ENCODE measurements around the gene IQCK.

DNA sequence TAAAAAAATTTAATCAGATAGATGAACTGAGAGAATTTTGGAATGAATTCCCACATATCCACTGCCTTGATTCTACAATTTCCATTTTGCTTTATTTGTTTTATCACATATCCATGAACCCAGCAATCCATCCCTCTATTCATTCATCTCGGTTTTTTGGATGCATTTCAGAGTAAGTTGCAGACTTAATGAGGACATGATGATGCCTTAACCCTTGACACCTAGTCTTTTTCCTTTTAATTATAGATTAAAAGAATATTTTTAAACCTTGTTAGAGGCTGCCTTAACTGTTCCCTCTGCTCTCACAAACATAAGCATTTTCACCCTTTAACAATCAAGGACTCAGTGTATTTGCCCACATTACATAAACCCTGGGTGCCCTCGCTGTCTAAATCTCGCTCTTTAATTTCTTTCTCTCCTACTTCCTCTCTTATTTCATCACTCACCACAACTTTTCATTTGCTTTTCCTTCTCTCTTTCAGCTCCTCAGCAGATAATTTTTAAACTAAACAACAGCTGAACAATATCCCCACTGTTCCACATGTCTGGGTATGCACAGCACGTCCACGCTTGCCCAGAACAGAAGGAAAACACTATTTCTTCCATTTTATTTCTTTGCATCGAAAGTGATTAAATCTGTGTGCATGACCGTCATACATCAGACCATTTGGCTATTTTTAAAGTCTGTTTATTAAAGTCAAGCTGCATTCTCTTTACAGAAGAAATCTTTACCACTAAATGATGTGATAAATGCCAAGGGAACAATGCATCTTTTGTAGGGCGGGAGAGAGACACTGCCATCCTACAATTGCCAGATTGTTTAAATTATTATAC, 39.9 kb downstream of the IQCK start:
- TF ChIP-seq POLR2A (IDR thresholded peaks at IDR 0.05; ENCODE audit: low read depth, low read length) (no peak), POLR2AphosphoS5 (IDR thresholded peaks at IDR 0.05; ENCODE audit: insufficient read depth, low read depth, low read length) (no peak), MYC (IDR thresholded peaks at IDR 0.05; ENCODE audit: low read depth, low read length) (no peak)
- TF ChIP-seq, protein P1, sequence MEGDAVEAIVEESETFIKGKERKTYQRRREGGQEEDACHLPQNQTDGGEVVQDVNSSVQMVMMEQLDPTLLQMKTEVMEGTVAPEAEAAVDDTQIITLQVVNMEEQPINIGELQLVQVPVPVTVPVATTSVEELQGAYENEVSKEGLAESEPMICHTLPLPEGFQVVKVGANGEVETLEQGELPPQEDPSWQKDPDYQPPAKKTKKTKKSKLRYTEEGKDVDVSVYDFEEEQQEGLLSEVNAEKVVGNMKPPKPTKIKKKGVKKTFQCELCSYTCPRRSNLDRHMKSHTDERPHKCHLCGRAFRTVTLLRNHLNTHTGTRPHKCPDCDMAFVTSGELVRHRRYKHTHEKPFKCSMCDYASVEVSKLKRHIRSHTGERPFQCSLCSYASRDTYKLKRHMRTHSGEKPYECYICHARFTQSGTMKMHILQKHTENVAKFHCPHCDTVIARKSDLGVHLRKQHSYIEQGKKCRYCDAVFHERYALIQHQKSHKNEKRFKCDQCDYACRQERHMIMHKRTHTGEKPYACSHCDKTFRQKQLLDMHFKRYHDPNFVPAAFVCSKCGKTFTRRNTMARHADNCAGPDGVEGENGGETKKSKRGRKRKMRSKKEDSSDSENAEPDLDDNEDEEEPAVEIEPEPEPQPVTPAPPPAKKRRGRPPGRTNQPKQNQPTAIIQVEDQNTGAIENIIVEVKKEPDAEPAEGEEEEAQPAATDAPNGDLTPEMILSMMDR (IDR thresholded peaks at IDR 0.05; ENCODE audit: extremely low read depth in 1 of 2, insufficient read depth in 1 of 2, low read depth in 1 of 2, low read length in 2 of 2): no peak
- TF ChIP-seq, protein P2, sequence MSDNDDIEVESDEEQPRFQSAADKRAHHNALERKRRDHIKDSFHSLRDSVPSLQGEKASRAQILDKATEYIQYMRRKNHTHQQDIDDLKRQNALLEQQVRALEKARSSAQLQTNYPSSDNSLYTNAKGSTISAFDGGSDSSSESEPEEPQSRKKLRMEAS (IDR thresholded peaks at IDR 0.05; ENCODE audit: insufficient read depth, insufficient read length): no peak

Data from endothelial cell of umbilical vein (primary cell).